CD14-positive monocyte (primary cell): Measurements from ENCODE around the gene NFXL1. TPM values are rescaled to one million over a fixed set of nuclear protein-coding genes. Genes with fewer than 3 reads are reported as not detected.

Source experiments
- DNase-seq, 3 donors: peaks; one replicate each; pipeline ENCODE4 v3.0.0-alpha.2; 2011 to 2022
- H2AFZ ChIP-seq: 2 replicates; pipeline ENCODE4 v1.6.0; 2012; ENCODE audit warnings: mild to moderate bottlenecking, low read depth, low read length, inconsistent platforms; ENCODE audit not compliant: insufficient read depth, poor library complexity, severe bottlenecking
- H3K27ac ChIP-seq, 2 donors: 1 replicate in 1 of 2; 2 replicates in 1 of 2; pipeline ENCODE4 v1.5.1; 2012 to 2013; ENCODE audit warnings: low read length in 2 of 2, control low read depth in 1 of 2, inconsistent platforms in 1 of 2, low read depth in 1 of 2, mild to moderate bottlenecking in 1 of 2
- H3K27me3 ChIP-seq, 2 donors: one replicate each; pipeline versions ENCODE4 v1.6.0 to v1.6.1; 2011 to 2013; ENCODE audit warnings: low read length in 2 of 2; ENCODE audit not compliant: control insufficient read depth in 2 of 2, insufficient read depth in 2 of 2
- H3K36me3 ChIP-seq, 2 donors: replicated peaks in 1 of 2; 1 replicate in 1 of 2; 2 replicates in 1 of 2; pipeline versions ENCODE4 v1.5.1 to v1.6.1; 2012 to 2013; ENCODE audit warnings: low read length in 2 of 2, control low read depth in 1 of 2, inconsistent platforms in 1 of 2, mild to moderate bottlenecking in 1 of 2; ENCODE audit not compliant: insufficient read depth in 2 of 2, control insufficient read depth in 1 of 2
- H3K4me1 ChIP-seq, 2 donors: 1 replicate in 1 of 2; 2 replicates in 1 of 2; pipeline versions ENCODE4 v1.5.1 to v1.6.1; 2012 to 2013; ENCODE audit warnings: low read length in 2 of 2, control low read depth in 1 of 2, inconsistent platforms in 1 of 2, mild to moderate bottlenecking in 1 of 2, moderate library complexity in 1 of 2; ENCODE audit not compliant: insufficient read depth in 2 of 2, control insufficient read depth in 1 of 2
- H3K4me2 ChIP-seq: replicated peaks from 2 replicates; pipeline ENCODE3; 2012; ENCODE audit warnings: low read length, moderate library complexity, mild to moderate bottlenecking; ENCODE audit not compliant: poor library complexity, severe bottlenecking; ENCODE audit errors: extremely low read depth
- H3K4me3 ChIP-seq, 3 experiments: fragments of 200-600 bp in 1 of 3; sonication (generic) in 1 of 3; replicated peaks in 1 of 3; 1 replicate in 2 of 3; 2 replicates in 1 of 3; pipeline ENCODE4 v1.5.1; 2011 to 2013; ENCODE audit warnings: low read length in 3 of 3, mild to moderate bottlenecking in 3 of 3, control low read depth in 2 of 3, low read depth in 2 of 3, inconsistent platforms in 1 of 3, moderate library complexity in 1 of 3
- H3K79me2 ChIP-seq: 2 replicates; pipeline ENCODE4 v1.6.0; 2012; ENCODE audit warnings: mild to moderate bottlenecking, control low read depth, inconsistent platforms, low read length, moderate library complexity; ENCODE audit not compliant: insufficient read depth
- H3K9ac ChIP-seq: 2 replicates; pipeline ENCODE4 v1.6.0; 2017; ENCODE audit warnings: low read length, mild to moderate bottlenecking; ENCODE audit not compliant: insufficient read depth, poor library complexity, severe bottlenecking
- H3K9me3 ChIP-seq, 2 donors: replicated peaks in 1 of 2; 1 replicate in 1 of 2; 2 replicates in 1 of 2; pipeline versions ENCODE4 v1.5.1 to v1.6.1; 2012 to 2013; ENCODE audit warnings: low read length in 2 of 2, control low read depth in 1 of 2; ENCODE audit not compliant: control insufficient read depth in 1 of 2, insufficient read depth in 1 of 2
- H4K20me1 ChIP-seq: 2 replicates; pipeline ENCODE4 v1.6.0; 2012; ENCODE audit warnings: mild to moderate bottlenecking, low read length, control low read depth, moderate library complexity; ENCODE audit not compliant: insufficient read depth
- H3K27ac Mint-ChIP-seq, 7 donors: one replicate each; pipeline ENCODE4 v1.8.0; 2020; ENCODE audit warnings: mild to moderate bottlenecking in 7 of 7, mixed read lengths in 7 of 7, moderate library complexity in 6 of 7, inconsistent platforms in 2 of 7
- H3K27me3 Mint-ChIP-seq, 3 donors: one replicate each; pipeline ENCODE4 v1.8.0; 2021 to 2022; ENCODE audit warnings: low read depth in 3 of 3, mild to moderate bottlenecking in 3 of 3, mixed read lengths in 3 of 3, moderate library complexity in 3 of 3, inconsistent platforms in 1 of 3
- H3K36me3 Mint-ChIP-seq, 2 donors: one replicate each; pipeline ENCODE4 v1.8.0; 2020; ENCODE audit warnings: mixed read lengths in 2 of 2, inconsistent platforms in 1 of 2, mild to moderate bottlenecking in 1 of 2
- H3K4me1 Mint-ChIP-seq: one replicate; pipeline ENCODE4 v1.8.0; 2020; ENCODE audit warnings: mild to moderate bottlenecking, mixed read lengths
- H3K4me3 Mint-ChIP-seq, 2 donors: one replicate each; pipeline ENCODE4 v1.8.0; 2020; ENCODE audit warnings: mild to moderate bottlenecking in 2 of 2, mixed read lengths in 2 of 2, moderate library complexity in 1 of 2
- H3K9me3 Mint-ChIP-seq, 7 donors: one replicate each; pipeline ENCODE4 v1.8.0; 2020 to 2022; ENCODE audit warnings: mixed read lengths in 7 of 7, mild to moderate bottlenecking in 6 of 7, moderate library complexity in 6 of 7, inconsistent platforms in 2 of 7
- CTCF ChIP-seq: fragments of 200-600 bp; IDR thresholded peaks from one replicate; pipeline ENCODE4 v1.8.0; 2022; ENCODE audit warnings: antibody characterized with exemption, mild to moderate bottlenecking
- WGBS: methylation state at CpG from one replicate; pipeline ENCODE4 v1.1.5; 2013; ENCODE audit warnings: missing lambda C conversion rate; ENCODE audit not compliant: insufficient coverage; 5-methylcytosine and 5-hydroxymethylcytosine counted together
- intact Hi-C, 2 donors: fragments of 100-400 bp; cut with micrococcal nuclease; formaldehyde crosslinking; loops; one replicate each; pipeline versions ENCODE4 v1.15.0 to v1.15.1; 2023
- polyA plus RNA-seq, 3 donors: library from polyadenylated mRNA; depleted of rRNA in 1 of 3; unstranded in 2 of 3; stranded (reverse) in 1 of 3; fragments of 300-500 nt in 2 of 3; fragments of >200 nt in 1 of 3; fragmentation: Illumina TruSeq in 2 of 3; gene quantifications; 1 replicate in 2 of 3; 2 replicates in 1 of 3; pipeline ENCODE4 v1.2.3, GENCODE V29; 2012 to 2021

NFXL1 gene
- polyA plus RNA-seq, 3 donors: 3.6 to 26.2 (median 10.6) TPM

DNA sequence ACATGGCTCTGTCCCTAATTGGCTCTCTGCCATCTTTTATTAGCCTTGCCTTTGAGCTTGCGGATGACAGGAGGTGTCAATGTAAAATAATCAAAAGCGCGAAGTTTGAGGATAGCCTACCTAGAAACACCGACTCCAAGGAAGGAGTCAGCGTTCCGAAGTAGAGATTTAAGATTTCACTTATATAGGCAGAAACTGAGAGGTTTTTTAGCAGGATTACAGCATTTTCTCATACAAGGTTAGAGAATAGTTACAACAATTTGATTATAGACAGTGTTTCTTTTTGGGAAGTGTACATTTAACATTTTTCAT, 499 bp upstream of the NFXL1 start:
- Mint-ChIP-seq H3K4me3 (peak overlapping the region; percentile 96 to 98), H3K36me3 (peaks cover 20 to 22% of the 10 kb centered on the region in 2 donors)

DNA sequence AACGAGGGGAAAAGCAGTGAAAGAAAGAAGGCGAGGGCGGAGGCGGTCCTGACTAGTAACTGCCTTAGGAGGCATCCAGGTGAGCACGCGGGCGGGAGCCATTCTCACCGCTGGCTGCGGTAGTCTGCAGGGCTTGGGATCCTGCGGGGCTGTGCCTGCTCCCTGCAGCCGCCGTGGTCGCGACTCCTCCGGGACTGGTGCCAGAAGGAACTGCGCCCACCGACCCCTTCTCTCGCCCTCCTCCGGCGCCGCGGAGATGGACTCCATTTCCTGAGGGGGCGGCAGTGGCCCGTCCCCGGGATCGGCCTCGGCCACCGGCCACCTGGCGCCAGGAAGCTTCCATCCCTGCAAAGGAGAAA, 543 bp downstream of the NFXL1 start:
- Histone ChIP-seq H3K36me3 (peaks cover 3 to 20% of the 10 kb centered on the region in 2 donors), H3K9me3 (no peaks in the 10 kb centered on the region), H3K4me1 (peaks cover 17 to 50% of the 10 kb centered on the region in 2 donors), H3K79me2 (peaks cover 25% of the 10 kb centered on the region), H3K4me3 (peak overlapping the region; percentile 67 to 99 (median 99)), H3K9ac (peak overlapping the region; percentile 83), H4K20me1 (peaks cover 5% of the 10 kb centered on the region), H2AFZ (peak overlapping the region; percentile 99), H3K4me2 (peak overlapping the region; percentile 96), H3K27ac (peak overlapping the region; percentile 55 to 89), H3K27me3 (no peaks in the 10 kb centered on the region)
- intact Hi-C loops: no loop called here
- Mint-ChIP-seq H3K27me3 (peaks cover 0 to 2% (median 0%) of the 10 kb centered on the region in 3 donors), H3K27ac (peak overlapping the region in 6 of 7 donors; percentile 87 to 93 (median 90)), H3K9me3 (peaks cover 5 to 7% (median 6%) of the 10 kb centered on the region in 7 donors), H3K4me3 (peak overlapping the region; percentile 96 to 98), H3K36me3 (peaks cover 23 to 26% of the 10 kb centered on the region in 2 donors), H3K4me1 (peaks cover 43% of the 10 kb centered on the region)
- no peak for TF ChIP-seq CTCF
- WGBS: 1% methylated on average over 22 of the region's 29 CpGs
- DNase-seq: peak in 1 of 3 donors; percentile 8

More for the DNA sequence above, 499 bp upstream of the NFXL1 start:
- H3K27me3 ChIP-seq: no peaks in the 10 kb centered on the region
- TF ChIP-seq CTCF: no peak
- H3K79me2 ChIP-seq: peaks cover 25% of the 10 kb centered on the region
- H3K36me3 ChIP-seq: peaks cover 3 to 14% of the 10 kb centered on the region in 2 donors
- no peaks in the 10 kb centered on the region for H3K9me3 ChIP-seq
- WGBS: no CpG with 5 or more reads among the region's 6 CpGs
- Mint-ChIP-seq H3K9me3 (peaks cover 10 to 15% (median 12%) of the 10 kb centered on the region in 7 donors), H3K27me3 (peaks cover 0 to 2% (median 1%) of the 10 kb centered on the region in 3 donors), H3K4me1 (peaks cover 44% of the 10 kb centered on the region), H3K27ac (peak overlapping the region; percentile 86 to 94 (median 88))
- DNase-seq: no peak
- H3K4me3 ChIP-seq: peak overlapping the region; percentile 54 to 99 (median 99)
- peak overlapping the region; percentile 83 for H3K9ac ChIP-seq
- intact Hi-C loops: no loop called here
- H3K27ac ChIP-seq: peak overlapping the region in 1 of 2 donors; percentile 89
- peak overlapping the region; percentile 96 for H3K4me2 ChIP-seq
- peaks cover 5% of the 10 kb centered on the region for H4K20me1 ChIP-seq
- peaks cover 17 to 52% of the 10 kb centered on the region in 2 donors for H3K4me1 ChIP-seq
- peak overlapping the region; percentile 54 for H2AFZ ChIP-seq
